H7 (cell line): ENCODE data around the gene C13orf42. TPM values are rescaled to one million over a fixed set of nuclear protein-coding genes. Genes with fewer than 3 reads are reported as not detected.
"Not testable (repeated sequence)": the region's sequence is repeated elsewhere in the genome, so short reads cannot be mapped to it uniquely, and the experiment has no call there.

Experiments used
- DNase-seq: peaks from one replicate; pipeline ENCODE4 v3.0.0; 2012
- H3K27me3 ChIP-seq: 2 replicates; pipeline ENCODE4 v1.6.0; 2011; ENCODE audit warnings: mild to moderate bottlenecking, low read length; ENCODE audit not compliant: control insufficient read depth, insufficient read depth
- H3K36me3 ChIP-seq: replicated peaks from 2 replicates; pipeline ENCODE4 v1.5.1; 2011; ENCODE audit warnings: low read length; ENCODE audit not compliant: control insufficient read depth, insufficient read depth
- H3K4me3 ChIP-seq: 2 replicates; pipeline ENCODE4 v1.5.1; 2011; ENCODE audit warnings: low read depth, mild to moderate bottlenecking, control low read depth, low read length, moderate library complexity; ENCODE audit not compliant: insufficient read depth
- total RNA-seq: library from RNA; depleted of rRNA; stranded (reverse); fragments of >200 nt; shearing (Covaris generic); gene quantifications from 2 replicates; pipeline ENCODE4 v1.2.3, GENCODE V29; 2014

The C13orf42 gene
- total RNA-seq, 1 experiment from 2014 or later: 6.0 TPM

GRCh38 chr13:51101636-51102235 is 9.3 kb downstream of the C13orf42 start:
- Histone ChIP-seq H3K4me3 (no peak overlapping the region), H3K27me3 (no peaks in the 10 kb centered on the region), H3K36me3 (no peaks in the 10 kb centered on the region)
- DNase-seq: no peak

DNA sequence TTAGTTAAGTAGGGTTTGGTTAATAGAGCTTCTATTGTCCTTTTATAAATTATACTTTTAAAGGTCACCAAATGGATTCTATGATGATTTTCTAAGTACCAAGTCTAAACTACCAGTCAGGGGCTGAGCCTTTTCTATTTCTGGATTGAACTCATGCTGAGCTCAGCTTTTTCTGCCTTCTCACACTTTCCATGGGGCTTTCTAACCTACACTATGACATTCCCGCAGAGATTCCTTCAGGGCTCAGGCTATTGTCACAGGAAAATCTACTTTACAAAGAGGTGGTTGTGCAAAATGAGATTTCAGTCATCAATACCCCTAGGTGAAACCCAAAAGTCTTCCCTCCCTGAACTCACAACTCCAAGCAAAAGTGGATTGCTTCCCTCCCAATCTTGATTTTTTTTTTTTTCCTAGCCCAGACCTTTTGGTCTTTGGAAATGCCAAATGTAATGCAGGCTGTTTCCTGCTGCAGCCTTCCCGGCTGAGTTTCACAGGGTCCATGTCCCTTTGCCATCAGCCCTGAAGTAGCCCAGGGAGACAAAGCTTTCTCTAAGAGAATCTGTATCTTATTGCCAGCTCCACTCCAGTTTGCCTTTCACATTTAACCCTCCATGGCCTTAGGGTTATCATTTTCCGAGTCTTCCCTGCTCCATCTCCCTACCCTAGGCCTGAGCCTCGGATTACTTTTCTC is 13.6 kb downstream of the C13orf42 start:
- no peak overlapping the region for H3K4me3 ChIP-seq
- no peaks in the 10 kb centered on the region for H3K27me3 ChIP-seq
- peak; percentile 37 for DNase-seq
- H3K36me3 ChIP-seq: no peaks in the 10 kb centered on the region

- Histone ChIP-seq H3K27me3 (no peaks in the 10 kb centered on the region), H3K36me3 (no peaks in the 10 kb centered on the region), H3K4me3 (no peak overlapping the region)
- no peak for DNase-seq
These were observed 14.9 kb downstream of the C13orf42 start for GRCh38 chr13:51096131-51096530.

DNA sequence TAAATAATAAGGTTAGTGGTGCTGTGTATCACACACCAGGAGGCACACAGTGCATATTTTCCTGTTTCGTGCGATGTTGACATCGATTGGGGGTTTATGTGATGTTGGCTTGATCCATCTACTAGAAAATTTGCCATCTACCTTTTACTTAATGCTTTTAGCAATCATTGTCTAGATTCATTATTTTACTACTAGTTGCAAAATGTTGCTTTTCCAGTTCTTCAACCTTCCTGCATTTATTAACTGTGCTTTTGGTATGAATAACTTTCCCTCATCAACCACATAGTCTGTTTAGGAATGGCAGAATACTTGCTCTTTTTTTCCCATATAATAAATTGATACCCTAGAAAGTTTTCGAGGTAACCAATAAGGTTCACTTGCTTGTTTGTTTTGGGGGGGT is 17.5 kb downstream of the C13orf42 start:
- DNase-seq: no peak
- Histone ChIP-seq H3K27me3 (no peaks in the 10 kb centered on the region), H3K4me3 (no peak overlapping the region), H3K36me3 (no peaks in the 10 kb centered on the region)

DNA sequence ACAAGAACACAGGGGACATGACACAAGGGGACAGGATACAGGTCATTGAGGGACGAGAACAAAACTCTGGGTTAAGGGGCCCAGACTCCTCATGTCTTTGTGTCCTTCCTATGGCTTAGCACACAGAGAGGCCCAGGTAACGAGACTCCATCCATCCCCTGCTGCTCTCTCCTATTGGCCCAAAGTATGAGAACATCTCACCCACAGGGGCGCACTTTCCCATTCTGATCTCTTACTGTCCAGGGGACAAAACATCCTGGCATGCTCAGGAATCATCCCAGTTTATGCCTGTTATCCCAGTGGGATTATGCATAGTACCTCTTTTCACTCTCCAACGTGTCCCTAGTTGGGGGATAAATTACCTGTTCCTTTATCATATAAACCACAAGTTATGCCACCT is 19.2 kb downstream of the C13orf42 start:
- H3K27me3 ChIP-seq: no peaks in the 10 kb centered on the region
- DNase-seq: peak; percentile 37
- H3K4me3 ChIP-seq: no peak overlapping the region
- H3K36me3 ChIP-seq: no peaks in the 10 kb centered on the region

DNA sequence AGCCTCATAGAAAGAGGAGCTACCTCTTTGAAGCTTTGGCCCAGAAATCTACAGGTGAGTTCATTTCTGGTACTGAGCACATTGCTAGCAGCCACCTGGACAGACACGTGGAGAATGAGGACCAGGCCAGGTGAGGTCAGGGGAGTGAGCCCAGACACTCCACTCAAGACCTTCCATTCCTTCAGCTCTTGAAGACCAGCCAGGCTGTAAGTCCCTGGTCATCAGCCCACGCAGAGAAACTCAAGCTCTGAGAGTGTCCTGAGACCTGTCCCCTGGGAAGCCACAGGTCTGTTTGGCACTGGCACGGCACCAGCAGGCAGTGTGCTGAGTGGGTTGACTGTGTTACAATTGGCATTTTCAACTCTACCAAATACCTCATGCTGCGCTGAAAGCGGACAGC is 27.4 kb downstream of the C13orf42 start:
- Histone ChIP-seq H3K27me3 (no peaks in the 10 kb centered on the region), H3K4me3 (no peak overlapping the region), H3K36me3 (peaks cover 4% of the 10 kb centered on the region)
- DNase-seq: no peak

- not testable (repeated sequence) for DNase-seq, H3K4me3 ChIP-seq, H3K27me3 ChIP-seq, H3K36me3 ChIP-seq
These were observed 30.5 kb downstream of the C13orf42 start for GRCh38 chr13:51080478-51081065.

GRCh38 chr13:51071493-51071892 is 39.6 kb downstream of the C13orf42 start:
- no peak for DNase-seq
- no peak overlapping the region for H3K4me3 ChIP-seq
- H3K27me3 ChIP-seq: no peaks in the 10 kb centered on the region
- no peaks in the 10 kb centered on the region for H3K36me3 ChIP-seq

GRCh38 chr13:51070005-51070649 is 40.9 kb downstream of the C13orf42 start:
- no peaks in the 10 kb centered on the region for H3K36me3 ChIP-seq
- H3K27me3 ChIP-seq: no peaks in the 10 kb centered on the region
- DNase-seq: peak; percentile 83
- H3K4me3 ChIP-seq: no peak overlapping the region

DNA sequence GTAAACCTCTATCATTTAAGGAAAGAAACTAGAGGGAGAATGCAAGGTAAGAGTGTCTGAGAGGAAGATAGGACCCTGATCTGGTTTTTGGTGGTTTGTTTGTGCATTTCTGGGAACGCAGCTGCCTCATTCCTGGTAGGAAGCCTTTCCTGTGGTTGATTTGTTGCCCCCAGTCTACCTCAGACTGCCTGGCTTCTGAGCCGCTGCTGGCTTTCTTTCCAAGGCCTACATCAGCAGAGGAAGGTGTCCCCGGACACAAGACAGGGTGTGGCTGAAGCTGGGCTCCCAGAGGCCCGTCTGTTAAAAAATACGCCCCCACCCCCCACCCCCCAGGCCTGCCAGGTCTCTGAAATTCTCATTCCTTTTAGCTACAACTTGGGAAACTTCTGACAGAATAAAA is 42.6 kb downstream of the C13orf42 start:
- Histone ChIP-seq H3K36me3 (no peaks in the 10 kb centered on the region), H3K27me3 (no peaks in the 10 kb centered on the region), H3K4me3 (no peak overlapping the region)
- DNase-seq: no peak

DNA sequence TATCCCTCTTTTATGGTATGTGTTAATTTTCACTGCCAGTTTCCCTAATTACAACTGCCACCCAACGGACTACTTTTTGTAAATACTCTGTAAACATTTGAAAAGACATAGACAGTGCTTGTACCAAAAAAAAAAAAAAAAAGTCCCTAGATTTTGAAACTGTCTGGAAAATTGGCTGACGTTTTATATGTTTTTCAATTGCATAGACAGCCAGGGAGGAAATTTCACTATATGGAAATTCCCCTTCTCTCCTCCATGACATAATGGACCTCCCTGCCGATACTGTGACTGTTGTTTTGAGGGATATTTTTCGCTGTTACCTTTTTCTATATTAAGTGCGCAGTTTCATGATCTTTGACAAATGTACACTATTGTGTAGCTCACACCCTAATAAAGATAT is 43.4 kb downstream of the C13orf42 start:
- no peak for DNase-seq
- no peaks in the 10 kb centered on the region for H3K27me3 ChIP-seq
- no peak overlapping the region for H3K4me3 ChIP-seq
- H3K36me3 ChIP-seq: no peaks in the 10 kb centered on the region

DNA sequence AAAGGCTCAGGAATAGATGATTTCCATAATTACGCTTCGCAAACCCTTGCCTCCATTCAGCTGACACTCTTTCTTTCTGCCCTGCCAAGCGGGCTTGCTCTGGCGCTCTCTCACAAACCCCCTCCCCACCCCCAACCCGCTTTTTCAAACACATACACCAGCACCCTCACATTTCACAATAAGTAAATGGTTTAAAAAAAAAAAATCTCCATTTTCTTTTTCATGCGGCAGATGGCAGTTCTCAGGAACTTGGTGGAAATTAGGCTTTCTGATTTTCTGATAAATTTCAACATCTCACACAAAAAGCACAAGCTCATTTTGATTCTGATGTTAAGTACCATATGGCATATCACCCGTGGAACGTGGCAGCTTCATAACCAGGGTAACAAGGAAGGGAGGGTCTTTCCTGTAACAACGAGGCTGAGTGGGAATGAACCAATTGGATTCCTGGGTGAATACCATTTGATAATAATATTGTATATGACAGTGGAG is 43.8 kb downstream of the C13orf42 start:
- DNase-seq: no peak
- no peaks in the 10 kb centered on the region for H3K27me3 ChIP-seq
- H3K4me3 ChIP-seq: no peak overlapping the region
- H3K36me3 ChIP-seq: no peaks in the 10 kb centered on the region

- no peak overlapping the region for H3K4me3 ChIP-seq
- DNase-seq: peak; percentile 34
- no peaks in the 10 kb centered on the region for H3K27me3 ChIP-seq
- H3K36me3 ChIP-seq: no peaks in the 10 kb centered on the region
These were observed 44.8 kb downstream of the C13orf42 start for GRCh38 chr13:51066091-51066831.

GRCh38 chr13:51065372-51066090 is 45.5 kb downstream of the C13orf42 start:
- DNase-seq: no peak
- Histone ChIP-seq H3K36me3 (no peaks in the 10 kb centered on the region), H3K27me3 (no peaks in the 10 kb centered on the region)

More at GRCh38 chr13:51065372-51066090, 45.5 kb downstream of the C13orf42 start:
- H3K4me3 ChIP-seq: no peak overlapping the region
